ENCODE results near the gene NMNAT2. TPM values are rescaled to one million over a fixed set of nuclear protein-coding genes. Genes with fewer than 3 reads are reported as not detected.
A peak's percentile ranks its signal among the peaks of the same experiment; 100 is the strongest.

NMNAT2 gene
- total and polyA plus RNA-seq, 9 donors, result 0.24 to 2.5 (median 0.77) TPM; not detected in 1

- peaks cover 1% of the 10 kb centered on the region for H3K4me1 ChIP-seq (ENCODE audit: insufficient read depth)
- TF ChIP-seq POLR2A (IDR thresholded peaks at IDR 0.05) (no peak), CTCF (IDR thresholded peaks at IDR 0.05) (no peak), EP300 (IDR thresholded peaks at IDR 0.05) (no peak)
- 83 to 89% (median 86%) methylated on average over 7 of the region's 7 CpGs for WGBS, 3 donors
- intact Hi-C loops (cut with DNase I), result loop anchor here in 1 of 4 donors (10.0 kb wide), 1 partner anchor 369 kb away; the partner anchor contains the start of gene SHCBP1L
- no peak overlapping the region for H3K27ac ChIP-seq
- H3K4me3 ChIP-seq, result no peak overlapping the region
- DNase-seq, result no peak
- H3K27me3 ChIP-seq, result no peaks in the 10 kb centered on the region
- no peaks in the 10 kb centered on the region for H3K9me3 ChIP-seq
- H3K36me3 ChIP-seq, result no peaks in the 10 kb centered on the region
Observed at GRCh38 chr1:183323849-183324683, 94.1 kb downstream of the NMNAT2 start.

GRCh38 chr1:183319606-183320005, 98.6 kb downstream of the NMNAT2 start:
- no peaks in the 10 kb centered on the region for H3K36me3 ChIP-seq
- H3K27me3 ChIP-seq, result no peaks in the 10 kb centered on the region
- no peak for DNase-seq
- WGBS, 3 donors, result 56 to 69% (median 61%) methylated on average over 4 of the region's 4 CpGs
- peaks cover 3% of the 10 kb centered on the region for H3K4me1 ChIP-seq (ENCODE audit: insufficient read depth)
- H3K9me3 ChIP-seq, result no peaks in the 10 kb centered on the region
- TF ChIP-seq CTCF (IDR thresholded peaks at IDR 0.05) (no peak), POLR2A (IDR thresholded peaks at IDR 0.05) (no peak), EP300 (IDR thresholded peaks at IDR 0.05) (no peak)
- H3K27ac ChIP-seq, result no peak overlapping the region
- intact Hi-C loops (cut with DNase I), result loop anchor here in 3 of 4 donors (2.0 to 10.0 kb wide), 4 partner anchors 37 to 365 kb away; partner anchors contain the start of gene SHCBP1L (in 1 of the 3)
- no peak overlapping the region for H3K4me3 ChIP-seq

- H3K36me3 ChIP-seq, result no peaks in the 10 kb centered on the region
- intact Hi-C loops (cut with DNase I), result loop anchor here in 2 of 4 donors (2.0 to 5.0 kb wide), 3 partner anchors 37 to 357 kb away; no protein-coding TSS in a partner anchor
- WGBS, 3 donors, result 78 to 89% (median 86%) methylated on average over 4 of the region's 4 CpGs
- H3K27ac ChIP-seq, result no peak overlapping the region
- no peak for TF ChIP-seq CTCF (IDR thresholded peaks at IDR 0.05)
- TF ChIP-seq EP300 (IDR thresholded peaks at IDR 0.05), result no peak
- TF ChIP-seq POLR2A (IDR thresholded peaks at IDR 0.05), result no peak
- H3K4me3 ChIP-seq, result no peak overlapping the region
- no peak for DNase-seq
- H3K27me3 ChIP-seq, result no peaks in the 10 kb centered on the region
- peaks cover 3% of the 10 kb centered on the region for H3K4me1 ChIP-seq (ENCODE audit: insufficient read depth)
- no peaks in the 10 kb centered on the region for H3K9me3 ChIP-seq
Observed at GRCh38 chr1:183319051-183319450, 99.1 kb downstream of the NMNAT2 start.

GRCh38 chr1:183318433-183318832, 99.7 kb downstream of the NMNAT2 start:
- H3K9me3 ChIP-seq, result no peaks in the 10 kb centered on the region
- H3K4me3 ChIP-seq, result no peak overlapping the region
- H3K27me3 ChIP-seq, result no peaks in the 10 kb centered on the region
- DNase-seq, result peak; percentile 78 to 90 (median 82)
- peaks cover 3% of the 10 kb centered on the region for H3K4me1 ChIP-seq (ENCODE audit: insufficient read depth)
- no peaks in the 10 kb centered on the region for H3K36me3 ChIP-seq
- intact Hi-C loops (cut with DNase I), result loop anchor here in 2 of 4 donors (2.0 to 5.0 kb wide), 3 partner anchors 36 to 356 kb away; no protein-coding TSS in a partner anchor
- TF ChIP-seq CTCF (IDR thresholded peaks at IDR 0.05) (peak; percentile 61 to 69 (median 65)), POLR2A (IDR thresholded peaks at IDR 0.05) (no peak)
- 5 to 10% (median 7%) methylated on average over 4 of the region's 4 CpGs for WGBS, 3 donors
- H3K27ac ChIP-seq, result peak overlapping the region; percentile 49 to 58

All from ovary (tissue), 9 donors.